H7 (cell line): ENCODE data around the gene SLC7A5. TPM values are rescaled to one million over a fixed set of nuclear protein-coding genes. Genes with fewer than 3 reads are reported as not detected.
"Not testable (repeated sequence)": the region's sequence is repeated elsewhere in the genome, so short reads cannot be mapped to it uniquely, and the experiment has no call there.

ENCODE experiments used
- DNase-seq: peaks from one replicate; pipeline ENCODE4 v3.0.0; 2012
- H3K27me3 ChIP-seq: 2 replicates; pipeline ENCODE4 v1.6.0; 2011; ENCODE audit warnings: mild to moderate bottlenecking, low read length; ENCODE audit not compliant: control insufficient read depth, insufficient read depth
- H3K36me3 ChIP-seq: replicated peaks from 2 replicates; pipeline ENCODE4 v1.5.1; 2011; ENCODE audit warnings: low read length; ENCODE audit not compliant: control insufficient read depth, insufficient read depth
- H3K4me3 ChIP-seq: 2 replicates; pipeline ENCODE4 v1.5.1; 2011; ENCODE audit warnings: low read depth, mild to moderate bottlenecking, control low read depth, low read length, moderate library complexity; ENCODE audit not compliant: insufficient read depth
- total RNA-seq: library from RNA; depleted of rRNA; stranded (reverse); fragments of >200 nt; shearing (Covaris generic); gene quantifications from 2 replicates; pipeline ENCODE4 v1.2.3, GENCODE V29; 2014

The SLC7A5 gene
- total RNA-seq, 1 experiment from 2014 or later: 188 TPM

GRCh38 chr16:87822108-87822970 lies 47.0 kb downstream of the SLC7A5 start:
- DNase-seq: peak; percentile 89
- no peaks in the 10 kb centered on the region for H3K27me3 ChIP-seq
- no peak overlapping the region for H3K4me3 ChIP-seq
- H3K36me3 ChIP-seq: no peaks in the 10 kb centered on the region

GRCh38 chr16:87821376-87822107 lies 47.8 kb downstream of the SLC7A5 start:
- no peak for DNase-seq
- Histone ChIP-seq H3K27me3 (no peaks in the 10 kb centered on the region), H3K36me3 (no peaks in the 10 kb centered on the region), H3K4me3 (no peak overlapping the region)

- Histone ChIP-seq H3K4me3 (no peak overlapping the region), H3K27me3 (no peaks in the 10 kb centered on the region), H3K36me3 (no peaks in the 10 kb centered on the region)
- no peak for DNase-seq
These were observed 49.3 kb downstream of the SLC7A5 start for GRCh38 chr16:87819983-87820382.

- Histone ChIP-seq H3K27me3 (no peaks in the 10 kb centered on the region), H3K36me3 (no peaks in the 10 kb centered on the region), H3K4me3 (no peak overlapping the region)
- DNase-seq: no peak
These were observed 50.0 kb downstream of the SLC7A5 start for GRCh38 chr16:87819282-87819681.

- DNase-seq: no peak
- Histone ChIP-seq H3K4me3 (no peak overlapping the region), H3K36me3 (no peaks in the 10 kb centered on the region), H3K27me3 (no peaks in the 10 kb centered on the region)
These were observed 50.7 kb downstream of the SLC7A5 start for GRCh38 chr16:87818533-87819161.

GRCh38 chr16:87817910-87818309 lies 51.4 kb downstream of the SLC7A5 start:
- H3K36me3 ChIP-seq: no peaks in the 10 kb centered on the region
- no peaks in the 10 kb centered on the region for H3K27me3 ChIP-seq
- peak; percentile 37 for DNase-seq
- H3K4me3 ChIP-seq: no peak overlapping the region

- H3K36me3 ChIP-seq, DNase-seq, H3K27me3 ChIP-seq, H3K4me3 ChIP-seq: not testable (repeated sequence)
These were observed 51.9 kb downstream of the SLC7A5 start for GRCh38 chr16:87817370-87817769.

- Histone ChIP-seq H3K36me3 (no peaks in the 10 kb centered on the region), H3K4me3 (no peak overlapping the region), H3K27me3 (no peaks in the 10 kb centered on the region)
- no peak for DNase-seq
These were observed 52.7 kb downstream of the SLC7A5 start for GRCh38 chr16:87816507-87817100.

GRCh38 chr16:87815567-87815966 lies 53.7 kb downstream of the SLC7A5 start:
- no peak overlapping the region for H3K4me3 ChIP-seq
- no peaks in the 10 kb centered on the region for H3K27me3 ChIP-seq
- no peaks in the 10 kb centered on the region for H3K36me3 ChIP-seq
- DNase-seq: peak; percentile 30

GRCh38 chr16:87812200-87812656 lies 57.1 kb downstream of the SLC7A5 start:
- no peak for DNase-seq
- no peak overlapping the region for H3K4me3 ChIP-seq
- H3K27me3 ChIP-seq: no peaks in the 10 kb centered on the region
- no peaks in the 10 kb centered on the region for H3K36me3 ChIP-seq

- not testable (repeated sequence) for H3K4me3 ChIP-seq, DNase-seq, H3K36me3 ChIP-seq, H3K27me3 ChIP-seq
These were observed 57.9 kb downstream of the SLC7A5 start for GRCh38 chr16:87811454-87811853.

GRCh38 chr16:87809150-87809902 lies 60.0 kb downstream of the SLC7A5 start:
- no peaks in the 10 kb centered on the region for H3K36me3 ChIP-seq
- no peak for DNase-seq
- no peak overlapping the region for H3K4me3 ChIP-seq
- no peaks in the 10 kb centered on the region for H3K27me3 ChIP-seq

- H3K27me3 ChIP-seq: no peaks in the 10 kb centered on the region
- H3K36me3 ChIP-seq: no peaks in the 10 kb centered on the region
- no peak for DNase-seq
- no peak overlapping the region for H3K4me3 ChIP-seq
These were observed 61.2 kb downstream of the SLC7A5 start for GRCh38 chr16:87808108-87808507.
